Right ventricle myocardium inferior (tissue), 1 donor: ENCODE results near the gene HOXB5. TPM values are rescaled to one million over a fixed set of nuclear protein-coding genes. Genes with fewer than 3 reads are reported as not detected.
A peak's percentile ranks its signal among the peaks of the same experiment; 100 is the strongest.

Experiments
- ATAC-seq: fragments of 200-7000 bp; cut with Tn5 transposase; one replicate; pipeline ENCODE4 v1.9.1; 2020; ENCODE audit warnings: mild to moderate bottlenecking, moderate library complexity
- DNase-seq: peaks from one replicate; pipeline ENCODE4 v3.0.0; 2021; ENCODE audit errors: missing footprints
- intact Hi-C: fragments of 100-400 bp; cut with DNase I; formaldehyde crosslinking; loops from one replicate; pipeline ENCODE4 v1.11.0; 2022
- total RNA-seq: library from RNA; stranded (reverse); fragmentation: NEBNext Ultra II Directional; extraction: Animal tissue kit (Norgen Biotek cat#: 25700); gene quantifications from one replicate; pipeline ENCODE4 v1.2.1, GENCODE V29; 2021
- donor health status: DM: no; HTN: yes; CAD: no; lungs with severe emphysema.

The HOXB5 gene
- total RNA-seq, 1 donor from 2014 or later = not detected

GRCh38 chr17:48586355-48587258 is 7.0 kb downstream of the HOXB5 start:
- intact Hi-C loops = no loop called here
- DNase-seq = no peak
- no peak for ATAC-seq

DNA sequence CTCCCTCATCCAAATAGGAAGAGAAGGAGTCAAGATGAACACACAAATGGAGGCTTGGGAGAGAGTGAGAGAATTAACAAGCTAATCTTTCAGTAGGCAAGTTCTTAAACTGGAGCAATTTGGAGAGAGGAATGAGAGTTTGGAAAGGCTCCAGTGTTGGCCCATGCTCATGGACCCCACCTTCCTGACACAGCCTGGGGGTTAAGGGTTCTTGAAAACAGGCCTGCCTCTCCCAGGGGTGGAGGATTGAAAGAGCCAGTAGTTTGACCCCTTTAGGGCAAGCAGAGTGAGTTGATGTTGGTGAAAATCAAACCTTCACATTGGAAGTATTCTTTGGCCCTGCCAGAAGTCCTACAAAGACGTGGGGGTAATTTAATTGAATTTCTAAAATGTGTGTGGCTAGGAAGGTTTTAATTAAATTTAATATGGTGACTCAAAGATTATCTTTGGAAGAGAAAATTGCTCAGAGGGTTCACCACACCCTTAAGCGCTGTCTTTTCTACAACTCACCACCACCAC is 9.3 kb downstream of the HOXB5 start:
- ATAC-seq (no peak), DNase-seq (no peak)
- intact Hi-C loops = no loop called here

DNA sequence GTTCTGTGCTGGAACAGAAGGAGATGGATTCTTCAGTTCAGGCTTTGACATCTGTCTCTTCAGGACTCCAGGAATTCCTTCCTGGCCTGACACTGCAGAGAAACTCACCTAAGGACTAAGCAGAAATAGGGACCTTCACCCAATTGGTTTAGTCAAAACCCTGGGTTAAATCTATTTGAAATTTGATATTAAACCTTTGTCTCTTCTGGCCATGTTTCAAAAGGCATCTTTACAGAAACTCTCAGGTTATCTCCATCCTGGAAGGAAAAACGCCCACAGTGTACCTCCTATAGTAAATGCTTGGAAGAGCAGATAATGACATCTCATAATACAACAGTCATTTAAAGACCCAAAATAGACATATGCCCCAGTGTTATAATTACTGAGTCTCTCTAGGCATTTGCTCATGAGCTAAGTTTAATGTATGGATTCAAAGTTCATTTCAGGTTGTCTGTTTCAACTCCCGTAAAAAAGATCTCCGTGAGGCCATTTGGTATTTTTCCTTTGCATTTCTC is 9.8 kb downstream of the HOXB5 start:
- intact Hi-C loops = no loop called here
- DNase-seq = no peak
- ATAC-seq = no peak

GRCh38 chr17:48582750-48583069 is 10.9 kb downstream of the HOXB5 start:
- intact Hi-C loops = no loop called here
- ATAC-seq (no peak), DNase-seq (no peak)

DNA sequence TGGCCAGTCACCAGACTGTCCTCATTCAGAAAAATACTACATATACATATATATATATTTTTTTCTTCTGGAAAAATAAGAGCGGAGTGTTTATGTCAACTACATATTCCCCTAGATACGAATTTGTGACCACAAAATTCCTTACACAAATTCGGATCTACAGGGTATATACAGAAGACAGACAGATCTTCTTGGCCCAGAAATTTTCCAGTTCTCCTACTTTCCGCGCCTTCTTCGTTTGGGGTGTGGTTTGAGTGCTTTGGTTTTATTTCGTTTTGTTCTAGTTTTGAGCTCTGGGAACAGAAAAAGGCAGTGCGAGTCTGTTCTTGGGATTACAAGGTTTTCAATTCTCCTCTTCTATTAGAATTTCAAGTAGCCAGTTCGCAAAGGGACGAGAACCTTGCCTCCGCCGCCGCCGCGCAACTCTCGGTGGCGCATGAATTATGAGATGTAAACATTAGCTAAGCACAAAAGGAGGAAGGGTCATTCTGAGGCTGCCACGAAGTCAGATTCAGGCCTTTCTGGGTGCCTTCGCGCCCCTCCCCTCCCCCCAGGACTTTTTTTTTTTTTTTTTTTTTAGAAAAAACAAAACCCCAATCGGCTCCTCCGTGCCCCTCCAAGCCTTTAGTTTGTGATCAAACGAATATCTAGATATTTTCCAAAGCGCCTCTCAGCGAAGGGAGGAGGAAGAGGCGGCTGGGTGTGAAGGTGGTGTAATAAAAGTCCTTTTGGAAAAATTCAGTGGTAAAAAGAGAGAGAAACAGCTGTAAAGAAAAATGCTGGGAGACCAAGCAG is 13.6 kb downstream of the HOXB5 start:
- intact Hi-C loops = loop anchor here (1.0 kb wide), 1 partner anchor 39 kb away; no protein-coding TSS in a partner anchor
- DNase-seq (no peak), ATAC-seq (no peak)

GRCh38 chr17:48579471-48579759 is 14.2 kb downstream of the HOXB5 start:
- intact Hi-C loops = no loop called here
- no peak for DNase-seq
- ATAC-seq = no peak

- intact Hi-C loops = no loop called here
- DNase-seq (no peak), ATAC-seq (no peak)
These were observed 14.7 kb downstream of the HOXB5 start for GRCh38 chr17:48578616-48579470.

- DNase-seq = peak; percentile 87
- ATAC-seq = no peak
- intact Hi-C loops = no loop called here
These were observed 15.5 kb downstream of the HOXB5 start, which contains the start of gene HOXB4 for GRCh38 chr17:48577946-48578615. HOXB4 (minus strand) TSS chr17:48578350; CDS start chr17:48578319, 31 bp downstream.

DNA sequence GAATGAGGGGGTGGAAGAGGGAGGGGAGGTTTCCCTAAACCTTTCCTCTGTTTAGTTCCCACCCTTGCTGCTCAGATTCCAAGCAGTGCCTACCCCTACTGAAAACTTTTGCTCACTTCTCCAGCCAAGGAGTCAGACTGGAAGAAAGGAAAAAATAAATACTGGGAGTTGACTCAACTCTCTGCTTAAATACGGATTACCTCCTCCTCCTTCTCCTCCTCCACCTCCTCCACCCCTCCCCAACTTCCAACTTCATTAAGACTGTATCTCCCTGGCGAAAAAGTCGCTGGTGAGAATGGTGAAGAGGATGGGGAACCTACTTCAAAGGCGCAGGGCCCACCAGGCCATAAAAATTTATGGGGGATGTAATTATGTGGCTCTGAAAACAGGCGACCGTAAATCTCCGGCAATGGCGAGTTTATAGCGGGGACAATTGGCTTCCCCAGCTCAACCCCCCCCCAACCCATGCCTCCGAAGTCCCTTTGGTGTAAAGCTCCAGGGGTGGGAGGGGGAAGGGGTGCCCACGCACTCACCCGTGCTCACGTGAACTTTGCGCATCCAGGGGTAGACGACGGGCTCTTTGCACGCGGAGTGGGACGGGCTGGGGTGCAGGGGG is 16.1 kb downstream of the HOXB5 start:
- ATAC-seq (no peak), DNase-seq (no peak)
- intact Hi-C loops = no loop called here

GRCh38 chr17:48576479-48577309 is 16.9 kb downstream of the HOXB5 start:
- intact Hi-C loops = no loop called here
- DNase-seq = no peak
- ATAC-seq = no peak

DNA sequence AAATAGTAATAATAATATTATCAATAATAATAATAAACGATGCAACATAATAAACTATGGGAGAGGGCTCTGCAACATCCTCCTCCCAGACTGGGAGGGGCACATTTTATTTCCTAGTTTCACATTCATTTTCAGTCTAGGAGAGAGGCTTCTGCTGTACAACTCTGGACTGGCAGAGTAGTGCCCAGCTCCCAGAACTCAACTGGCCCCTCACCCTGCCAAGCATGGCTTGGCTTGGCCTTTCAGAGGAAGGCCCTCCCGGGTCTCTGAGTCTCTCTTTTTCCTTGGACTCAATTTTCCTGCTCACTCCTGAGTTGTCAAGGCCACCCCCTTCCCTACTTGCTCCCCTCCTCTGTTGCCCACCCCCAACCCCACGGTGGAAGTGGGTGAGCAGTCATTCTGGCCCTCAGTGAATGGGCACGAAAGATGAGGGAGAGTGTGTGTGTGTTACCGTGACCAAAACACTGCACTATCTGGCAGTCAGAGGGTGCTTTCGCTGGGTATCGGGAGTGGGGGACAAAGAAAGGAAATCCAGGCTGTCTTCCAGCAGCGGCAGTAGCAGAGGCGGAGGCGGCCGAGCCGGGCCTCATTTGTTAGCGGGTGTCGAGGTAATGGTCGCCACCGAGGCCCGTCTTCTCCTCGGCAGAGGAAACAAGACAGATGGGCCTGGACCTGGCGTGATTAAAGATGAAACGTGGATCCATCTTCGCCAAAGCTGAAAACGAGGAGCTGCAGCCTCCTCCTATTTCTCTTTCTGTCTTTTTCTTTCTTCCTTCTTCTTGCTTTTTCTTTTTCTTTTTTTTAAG is 17.7 kb downstream of the HOXB5 start:
- no peak for ATAC-seq
- no peak for DNase-seq
- intact Hi-C loops = no loop called here

DNA sequence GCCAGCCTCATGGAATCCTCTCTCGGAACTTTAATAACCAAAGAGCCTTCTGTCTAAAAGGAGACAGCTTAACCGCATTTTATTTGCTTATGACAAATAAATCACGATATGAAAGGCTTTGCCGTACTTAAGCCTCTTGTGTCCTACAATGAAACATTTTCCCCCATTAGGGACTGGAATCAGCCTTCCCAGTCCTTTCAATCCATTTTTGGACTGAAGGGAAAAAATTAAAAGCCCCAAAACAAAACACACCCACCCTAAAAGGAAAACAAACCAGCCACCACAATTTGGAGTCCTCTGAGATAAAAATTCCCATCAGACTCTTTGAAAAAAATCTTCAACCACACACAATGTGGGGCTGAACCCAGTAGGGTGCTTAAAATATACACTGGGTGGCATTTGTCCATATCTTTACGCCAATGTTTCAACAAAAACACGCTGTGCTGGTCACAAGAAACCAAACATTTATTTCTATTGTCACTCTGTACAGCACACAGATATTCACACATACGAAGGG is 18.5 kb downstream of the HOXB5 start:
- DNase-seq = no peak
- ATAC-seq = no peak
- intact Hi-C loops = no loop called here

DNA sequence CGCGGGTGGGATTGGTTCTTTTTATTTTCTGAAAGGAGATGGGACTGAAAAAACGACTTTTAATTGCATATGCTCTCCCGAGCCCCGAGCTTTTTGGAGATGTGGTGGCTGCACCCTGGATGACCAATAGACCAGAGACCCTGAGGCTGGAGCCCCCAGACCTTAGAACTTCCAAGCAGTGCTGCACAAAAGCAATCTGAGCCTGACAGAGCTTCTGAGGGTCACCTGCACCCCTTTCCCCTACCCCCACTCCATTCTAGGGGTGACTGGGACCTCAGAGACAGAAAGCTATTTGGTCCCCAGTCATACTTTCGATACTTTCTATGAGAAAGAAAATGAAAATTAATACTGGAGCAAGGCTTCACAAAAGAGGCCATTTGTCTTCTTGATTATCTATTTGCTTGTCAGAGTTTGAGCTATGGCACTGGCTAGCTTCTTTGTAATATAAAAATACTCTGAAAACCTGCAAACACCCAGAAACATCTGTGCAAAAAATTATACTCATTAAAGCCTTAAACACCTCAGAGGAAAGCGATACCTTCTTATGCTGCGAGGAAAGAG is 19.0 kb downstream of the HOXB5 start:
- ATAC-seq = no peak
- intact Hi-C loops = no loop called here
- DNase-seq = no peak

GRCh38 chr17:48571826-48572417 is 21.7 kb downstream of the HOXB5 start:
- DNase-seq = no peak
- ATAC-seq = no peak
- intact Hi-C loops = no loop called here

DNA sequence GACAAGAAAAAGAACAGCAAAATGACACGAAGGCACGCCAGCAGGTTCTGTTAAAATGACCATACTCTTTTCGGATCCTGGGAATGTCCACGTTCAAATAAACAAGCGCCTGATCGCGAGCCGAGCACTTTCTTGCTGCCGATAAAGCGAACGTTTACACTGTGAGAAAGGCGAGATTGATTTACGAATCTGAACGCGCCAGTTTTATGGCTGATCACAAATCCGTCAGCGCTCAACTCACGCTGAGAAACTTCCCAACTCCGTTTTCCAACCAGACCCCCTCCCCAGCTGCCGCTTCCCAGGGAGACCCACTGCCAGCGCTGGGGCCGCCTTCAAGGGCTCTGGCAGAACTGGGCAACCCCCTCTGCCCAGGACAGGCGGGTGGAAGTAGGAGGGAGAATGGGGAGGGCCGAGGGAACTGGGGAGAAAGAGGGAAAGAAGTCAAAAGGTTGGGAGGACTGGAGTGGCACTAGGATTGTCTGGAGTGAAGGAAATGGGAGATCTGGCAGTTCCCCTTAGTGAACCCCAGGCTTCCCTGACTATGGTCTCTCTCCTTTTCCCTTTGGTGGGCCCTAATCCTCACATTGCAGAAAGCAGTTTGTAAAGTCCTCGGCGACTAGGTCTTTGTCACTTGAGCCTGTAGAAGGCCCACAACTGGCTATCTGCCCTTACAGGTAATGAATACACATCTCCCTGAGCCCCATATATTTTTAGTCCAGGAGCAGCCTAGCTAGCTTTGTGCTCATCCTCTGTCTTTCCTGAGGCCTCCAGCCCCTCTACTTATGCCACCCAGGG is 22.4 kb downstream of the HOXB5 start:
- peak; percentile 56 for DNase-seq
- intact Hi-C loops = no loop called here
- ATAC-seq = no peak
